Measurements from ENCODE around the gene CDH13.

CDH13 gene

GRCh38 chr16:83533193-83533592, 906.4 kb downstream of the CDH13 start:
- no peak overlapping the region for H3K27ac ChIP-seq
- TF ChIP-seq ZFX (IDR thresholded peaks at IDR 0.05), result no peak
- no peak for TF ChIP-seq CTCF (conservative IDR thresholded peaks at IDR 0.05)

GRCh38 chr16:83538707-83539106, 911.9 kb downstream of the CDH13 start:
- TF ChIP-seq ZFX (IDR thresholded peaks at IDR 0.05), result no peak
- TF ChIP-seq CTCF (conservative IDR thresholded peaks at IDR 0.05), result no peak
- H3K27ac ChIP-seq, result no peak overlapping the region

GRCh38 chr16:83539736-83540490, 913.1 kb downstream of the CDH13 start:
- TF ChIP-seq ZFX (IDR thresholded peaks at IDR 0.05) (no peak), CTCF (conservative IDR thresholded peaks at IDR 0.05) (no peak)

GRCh38 chr16:83541231-83541630, 914.5 kb downstream of the CDH13 start:
- TF ChIP-seq CTCF (conservative IDR thresholded peaks at IDR 0.05) (no peak), ZFX (IDR thresholded peaks at IDR 0.05) (no peak)
- no peak overlapping the region for H3K27ac ChIP-seq

More at GRCh38 chr16:83539736-83540490, 913.1 kb downstream of the CDH13 start:
- H3K27ac ChIP-seq, result no peak overlapping the region

GRCh38 chr16:83542491-83542890, 915.7 kb downstream of the CDH13 start:
- H3K27ac ChIP-seq, result no peak overlapping the region
- no peak for TF ChIP-seq CTCF (conservative IDR thresholded peaks at IDR 0.05)
- TF ChIP-seq ZFX (IDR thresholded peaks at IDR 0.05), result no peak

- TF ChIP-seq ZFX (IDR thresholded peaks at IDR 0.05), result no peak
- no peak for TF ChIP-seq CTCF (conservative IDR thresholded peaks at IDR 0.05)
Measured at GRCh38 chr16:83549316-83550182, 922.8 kb downstream of the CDH13 start.

GRCh38 chr16:83550183-83550569, 923.4 kb downstream of the CDH13 start:
- H3K27ac ChIP-seq, result no peak overlapping the region
- TF ChIP-seq ZFX (IDR thresholded peaks at IDR 0.05) (no peak), CTCF (conservative IDR thresholded peaks at IDR 0.05) (no peak)

More at GRCh38 chr16:83549316-83550182, 922.8 kb downstream of the CDH13 start:
- H3K27ac ChIP-seq, result no peak overlapping the region
